Vein endothelial cell (primary cell): ENCODE results near the gene BCL2L12. TPM values are rescaled to one million over a fixed set of nuclear protein-coding genes. Genes with fewer than 3 reads are reported as not detected.

Experiments
- small RNA-seq: library from RNA; depleted of rRNA; stranded (forward); fragments of <200 nt; gene quantifications from one replicate; pipeline ENCODE3, GENCODE V24; 2012
- total RNA-seq: library from RNA; depleted of rRNA; stranded (reverse); fragments of >200 nt; gene quantifications from 2 replicates; pipeline ENCODE4 v1.2.3, GENCODE V29; 2012

The BCL2L12 gene, protein sequence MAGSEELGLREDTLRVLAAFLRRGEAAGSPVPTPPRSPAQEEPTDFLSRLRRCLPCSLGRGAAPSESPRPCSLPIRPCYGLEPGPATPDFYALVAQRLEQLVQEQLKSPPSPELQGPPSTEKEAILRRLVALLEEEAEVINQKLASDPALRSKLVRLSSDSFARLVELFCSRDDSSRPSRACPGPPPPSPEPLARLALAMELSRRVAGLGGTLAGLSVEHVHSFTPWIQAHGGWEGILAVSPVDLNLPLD
- 9.4 and 9.5 TPM in 2 replicates for total RNA-seq

DNA sequence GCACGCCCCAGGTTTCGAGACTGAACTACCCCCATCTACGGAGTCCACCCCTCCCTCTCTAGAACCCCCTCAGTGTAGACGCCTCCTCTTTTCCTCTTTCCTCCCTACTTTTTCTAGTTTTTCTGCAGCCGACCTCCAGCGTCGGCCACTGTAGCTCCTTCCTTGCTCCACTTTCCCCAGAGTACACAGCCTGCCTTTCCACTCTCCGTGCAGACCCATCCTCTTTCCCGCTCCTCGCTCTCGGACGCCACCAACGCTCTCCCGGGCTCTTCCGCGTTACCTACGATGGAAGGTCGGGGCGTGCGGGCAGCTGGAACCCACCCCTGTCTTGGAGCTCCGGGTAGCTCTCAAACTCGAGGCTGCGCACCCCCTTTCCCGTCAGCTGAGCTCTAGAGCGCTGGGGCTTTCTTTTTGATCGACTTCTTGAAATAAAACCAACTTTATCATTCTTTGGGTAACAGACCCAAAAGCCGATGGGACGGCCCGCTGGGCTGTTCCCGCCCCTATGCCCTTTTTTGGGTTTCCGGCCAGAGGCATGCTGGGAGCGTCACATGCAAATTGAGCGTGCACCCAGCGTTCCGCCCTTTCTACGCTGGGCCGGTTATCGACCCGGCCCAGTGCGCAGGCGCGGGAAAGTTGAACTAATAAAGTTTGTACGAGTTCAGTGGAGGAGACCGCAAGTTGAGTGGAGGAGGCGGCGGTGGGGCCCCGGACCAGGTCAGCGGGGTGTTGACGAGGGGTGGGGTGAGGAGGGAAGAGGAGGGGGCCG, at the start of gene BCL2L12, which contains the start of gene IRF3:
Gene BCL2L12 (plus strand): TSS at position 583 of the 769 bp plus-strand sequence. CDS start 760 bp downstream, outside the sequence.
Gene IRF3 (minus strand): TSS at position 507 of the 769 bp plus-strand sequence. CDS start 1,019 bp downstream, outside the sequence.

DNA sequence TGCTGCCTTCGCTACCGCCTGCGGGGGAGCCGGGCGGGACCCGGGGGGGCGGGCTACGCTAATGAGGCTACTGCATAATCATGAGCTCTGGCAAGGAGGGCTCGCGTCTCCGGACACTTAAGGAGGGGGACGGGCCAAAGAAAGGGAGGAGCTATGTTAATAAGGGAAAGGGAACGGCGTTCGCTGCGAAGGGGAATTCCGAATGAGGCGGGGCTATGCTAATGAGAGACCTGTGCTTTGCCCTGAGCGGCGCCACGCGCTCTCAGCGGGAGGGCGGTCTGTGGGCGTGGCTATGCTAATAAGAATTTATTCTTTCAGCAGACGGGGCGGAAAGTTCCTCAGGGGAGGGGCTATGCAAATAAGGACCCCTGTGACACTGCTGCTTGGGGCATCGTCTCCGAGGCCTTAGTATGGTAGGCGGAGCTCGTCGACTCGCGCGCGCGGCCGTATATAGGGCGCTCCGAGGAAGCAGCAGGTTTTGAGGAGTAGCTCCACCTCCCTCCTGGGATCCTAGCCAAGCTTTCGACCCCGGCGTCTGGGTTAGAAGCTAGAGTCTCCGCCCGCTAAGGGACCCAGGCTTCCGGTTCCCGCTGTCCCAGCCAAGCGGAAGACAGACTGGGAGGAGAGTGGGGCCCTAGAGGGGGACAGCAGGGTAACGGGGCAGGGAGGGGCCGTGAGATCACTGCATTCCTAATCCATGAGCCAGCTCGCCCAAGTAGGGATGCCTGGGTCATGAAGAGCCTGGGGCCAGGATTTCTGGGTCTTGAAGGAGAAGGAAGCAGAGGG, 25.4 kb upstream of the BCL2L12 start, which contains the start of gene RRAS:
Gene RRAS (minus strand): TSS at position 31 of the 786 bp plus-strand sequence. CDS start 45 bp downstream, outside the sequence.

DNA sequence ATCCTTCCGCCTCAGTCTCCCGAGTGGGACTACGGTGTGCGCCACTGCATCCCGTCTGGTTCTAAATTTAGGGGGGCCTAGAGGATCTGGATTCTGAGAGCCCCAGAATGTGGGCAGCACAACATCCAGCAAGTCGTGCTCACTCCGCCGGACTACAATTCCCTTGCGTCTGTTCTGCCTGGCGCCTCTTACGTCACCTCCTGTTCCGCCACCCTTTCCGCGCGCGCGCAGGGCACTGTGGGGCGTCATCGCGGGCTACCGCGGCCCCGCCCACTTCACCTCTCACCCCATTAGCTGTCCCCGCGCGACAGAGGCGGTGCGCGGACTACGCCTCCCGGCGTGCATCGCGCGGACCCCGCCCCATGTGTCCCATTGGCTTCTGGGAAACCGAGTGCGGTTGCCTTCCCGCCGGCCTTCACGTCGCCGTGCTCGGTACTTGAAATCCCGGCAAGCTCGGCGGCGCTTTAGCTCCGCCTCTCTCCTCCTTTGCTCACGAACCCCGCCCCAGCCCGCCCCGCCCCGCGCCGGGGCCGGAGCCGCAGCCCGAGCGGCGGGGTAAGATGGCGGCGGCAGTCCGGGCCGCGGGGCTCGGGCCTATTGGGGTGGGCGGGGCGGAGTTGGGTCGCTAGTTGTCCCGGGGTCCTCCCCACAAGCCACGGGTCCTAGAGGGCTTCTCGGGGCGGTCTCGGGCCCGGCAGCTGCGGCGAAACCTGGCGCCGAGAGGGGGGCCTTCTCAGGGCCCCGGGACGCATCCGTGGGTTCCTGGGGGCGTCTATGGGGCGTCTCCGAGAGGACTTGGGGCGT, 23.8 kb upstream of the BCL2L12 start, which contains the start of gene SCAF1:
Gene SCAF1 (plus strand): TSS at position 522 of the 804 bp plus-strand sequence. CDS start 2,818 bp downstream, outside the sequence.

DNA sequence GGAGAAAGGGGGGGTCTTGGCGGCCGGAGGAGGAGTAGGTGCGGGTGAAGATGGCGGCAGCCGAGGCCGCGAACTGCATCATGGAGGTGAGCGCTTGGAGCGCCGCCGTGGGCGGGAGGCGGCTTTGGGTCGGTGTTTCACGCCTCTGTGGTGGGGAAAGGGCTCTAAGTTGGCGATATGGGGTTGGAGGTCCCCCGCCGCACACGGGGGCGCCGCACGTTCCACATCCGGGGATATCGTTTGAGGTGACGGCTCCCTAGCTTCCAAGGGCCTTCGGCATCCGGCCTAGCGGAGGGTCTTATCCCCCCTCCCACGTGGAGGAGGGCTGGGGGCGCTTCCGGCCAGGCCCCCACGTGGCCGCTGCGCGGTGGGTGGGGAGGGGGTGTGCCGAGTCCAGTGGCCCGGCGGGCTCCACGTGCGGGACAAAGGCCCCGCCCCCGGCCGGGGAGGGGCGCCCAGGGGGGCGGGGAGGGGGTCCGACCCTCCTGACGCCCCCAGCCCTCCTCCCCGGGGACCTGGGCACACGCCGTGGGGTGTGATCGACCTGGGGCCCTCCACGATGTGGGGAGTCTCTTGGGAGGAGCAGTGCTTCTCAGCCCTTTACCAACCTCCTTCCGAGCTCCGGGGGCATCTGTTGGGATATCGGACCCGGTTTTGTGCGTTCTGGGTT, 11.6 kb downstream of the BCL2L12 start, which contains the start of gene PRMT1:
Gene PRMT1 (plus strand): TSS at position 41 of the 670 bp plus-strand sequence. CDS start 10 bp downstream, at position 51.

DNA sequence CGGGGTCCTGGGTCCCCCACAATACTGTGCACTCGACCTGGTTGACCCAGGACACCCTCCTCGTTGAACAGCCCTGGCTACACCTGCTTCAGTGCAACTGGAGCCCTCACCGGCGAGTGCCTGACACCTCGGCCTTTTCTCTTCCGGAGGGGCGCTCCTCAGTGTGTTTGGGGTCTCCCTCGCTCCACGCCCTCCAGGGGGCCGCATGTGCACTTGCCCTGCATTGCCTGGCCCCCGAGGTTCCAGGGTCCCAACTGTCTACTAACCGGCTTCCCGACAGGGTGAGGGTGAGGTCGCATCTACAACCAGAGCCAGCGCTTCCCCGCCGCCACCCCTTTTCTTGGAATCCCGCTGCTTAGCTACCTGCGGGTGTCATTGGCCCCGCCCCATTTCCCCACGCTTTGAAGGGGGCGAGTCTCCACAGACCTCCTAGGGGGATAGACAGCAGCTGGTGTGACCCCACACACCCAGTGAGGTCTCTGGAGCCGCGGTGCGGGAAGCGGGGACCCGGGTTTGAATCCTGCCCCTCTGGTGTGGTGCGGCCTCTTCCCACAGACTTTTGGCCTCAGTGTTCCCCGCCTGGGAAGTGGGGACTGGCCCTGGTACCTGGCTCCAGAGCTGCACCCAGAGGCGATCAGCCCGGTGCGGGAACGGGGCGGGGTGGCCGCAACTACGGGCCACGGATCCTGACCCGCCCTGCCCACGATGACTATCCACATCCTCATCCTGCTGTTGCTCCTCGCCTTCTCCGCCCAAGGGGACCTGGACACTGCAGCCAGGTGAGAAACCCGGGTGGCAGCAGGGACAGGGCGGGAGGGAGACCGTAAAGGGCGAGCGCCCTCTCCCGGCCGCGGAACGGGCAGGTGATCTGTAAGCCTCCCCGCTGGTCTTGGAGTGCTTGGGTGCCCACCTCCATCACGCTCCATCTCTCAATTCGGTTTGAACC, 23.7 kb downstream of the BCL2L12 start, which contains the start of gene ADM5:
Gene ADM5 (plus strand): TSS at position 462 of the 946 bp plus-strand sequence. CDS start 244 bp downstream, at position 706.

DNA sequence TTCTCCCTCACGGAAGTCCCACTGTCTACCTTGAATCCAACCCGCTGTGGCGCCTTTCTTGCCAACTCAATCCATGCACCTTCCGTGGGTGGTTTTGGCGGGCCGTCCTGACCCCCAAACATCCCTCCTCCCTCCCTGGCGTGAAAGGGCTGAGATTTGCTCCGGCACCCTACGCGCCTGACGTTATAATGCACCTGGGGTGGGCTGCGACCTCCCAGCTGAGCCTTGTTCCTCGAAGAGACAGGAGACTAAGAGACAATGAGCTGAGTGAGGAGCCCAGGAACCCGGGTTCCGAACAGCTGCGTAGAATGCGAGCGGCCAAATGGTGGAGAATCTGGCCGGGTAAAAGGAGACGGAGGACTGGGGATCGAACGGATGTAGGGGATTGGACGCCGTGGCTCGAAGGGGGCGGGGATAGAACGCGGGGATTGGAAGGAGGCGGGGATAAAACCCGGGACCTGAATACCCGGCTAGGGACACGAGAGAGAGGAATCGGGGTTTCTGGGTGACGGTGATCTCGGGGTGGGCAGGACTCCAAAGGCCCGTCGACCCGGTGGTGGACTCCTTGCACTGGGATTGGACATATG, 25.0 kb downstream of the BCL2L12 start, which contains the start of gene CPT1C:
Gene CPT1C (plus strand): TSS at position 461 of the 587 bp plus-strand sequence. CDS start 1,137 bp downstream, outside the sequence.

Small RNAs within 50 kb of the gene (small RNA-seq; reads per million reads assigned to genes)
- 0.13 reads per million for gene MIR5088

Other genes with a start within 250 kb of the BCL2L12 start
- not detected in 2 replicates for gene PTH2, start 242.5 kb upstream of the BCL2L12 start, total RNA-seq
- gene GFY, start 240.5 kb upstream of the BCL2L12 start, total RNA-seq, result not detected in 2 replicates
- gene SLC17A7, start 224.4 kb upstream of the BCL2L12 start, total RNA-seq, result not detected in 2 replicates
- 98.8 and 111 TPM in 2 replicates for gene PIH1D1, start 214.1 kb upstream of the BCL2L12 start, total RNA-seq
- 34.9 and 38.8 TPM in 2 replicates for gene ALDH16A1, start 212.7 kb upstream of the BCL2L12 start, total RNA-seq
- gene FLT3LG, start 191.7 kb upstream of the BCL2L12 start, total RNA-seq, result 1.7 and 3.3 TPM in 2 replicates
- gene RPL13A, start 178.3 kb upstream of the BCL2L12 start, total RNA-seq, result 2,277 and 3,319 TPM in 2 replicates
- gene RPS11, start 169.5 kb upstream of the BCL2L12 start, total RNA-seq, result 3,071 and 4,093 TPM in 2 replicates
- gene FCGRT, start 153.3 kb upstream of the BCL2L12 start, total RNA-seq, result 88.0 and 140 TPM in 2 replicates
- 20.3 and 62.4 TPM in 2 replicates for gene RCN3, start 137.9 kb upstream of the BCL2L12 start, total RNA-seq
- gene NOSIP, start 85.4 kb upstream of the BCL2L12 start, total RNA-seq, result 171 and 222 TPM in 2 replicates
- gene PRRG2, start 84.6 kb upstream of the BCL2L12 start, total RNA-seq, result 6.5 and 8.5 TPM in 2 replicates
- 5.3 and 5.9 TPM in 2 replicates for gene PRR12, start 74.8 kb upstream of the BCL2L12 start, total RNA-seq
- gene RRAS, start 25.8 kb upstream of the BCL2L12 start, total RNA-seq, result 30.6 and 65.3 TPM in 2 replicates
- 19.4 and 35.6 TPM in 2 replicates for gene SCAF1, start 23.7 kb upstream of the BCL2L12 start, total RNA-seq
- gene IRF3, start 76 bp upstream of the BCL2L12 start, total RNA-seq, result 38.5 and 43.2 TPM in 2 replicates
- 388 and 419 TPM in 2 replicates for gene PRMT1, start 11.3 kb downstream of the BCL2L12 start, total RNA-seq
- 0.98 and 1.9 TPM in 2 replicates for gene ADM5, start 23.7 kb downstream of the BCL2L12 start, total RNA-seq
- gene CPT1C, start 25.2 kb downstream of the BCL2L12 start, total RNA-seq, result 22.9 and 25.0 TPM in 2 replicates
- not detected in 2 replicates for gene TSKS, start 97.4 kb downstream of the BCL2L12 start, total RNA-seq
- gene AP2A1, start 101.1 kb downstream of the BCL2L12 start, total RNA-seq, result 103 and 114 TPM in 2 replicates
- gene FUZ, start 147.4 kb downstream of the BCL2L12 start, total RNA-seq, result 12.3 and 16.7 TPM in 2 replicates
- gene MED25, start 152.4 kb downstream of the BCL2L12 start, total RNA-seq, result 27.0 and 28.1 TPM in 2 replicates
- 43.8 and 78.1 TPM in 2 replicates for gene PTOV1, start 185.2 kb downstream of the BCL2L12 start, total RNA-seq
- gene PNKP, start 201.6 kb downstream of the BCL2L12 start, total RNA-seq, result 51.5 and 58.5 TPM in 2 replicates
- 11.8 and 12.1 TPM in 2 replicates for gene AKT1S1, start 211.4 kb downstream of the BCL2L12 start, total RNA-seq
- gene TBC1D17, start 211.8 kb downstream of the BCL2L12 start, total RNA-seq, result 12.8 and 15.4 TPM in 2 replicates
- 2.6 and 6.2 TPM in 2 replicates for gene IL4I1, start 231.0 kb downstream of the BCL2L12 start, total RNA-seq